BE2C (cell line): ENCODE data around the gene USP10.

Experiments
- DNase-seq: peaks from one replicate; pipeline ENCODE4 v3.0.0-alpha.2; 2020
- H3K27me3 ChIP-seq: fragments of 250-450 bp; sonication (Bioruptor Pico); 2 replicates; pipeline ENCODE4 v1.5.1; 2020; ENCODE audit warnings: mild to moderate bottlenecking
- H3K36me3 ChIP-seq: fragments of 250-450 bp; sonication (Bioruptor Pico); 2 replicates; pipeline ENCODE4 v1.5.1; 2020; ENCODE audit warnings: mild to moderate bottlenecking
- H3K4me1 ChIP-seq: fragments of 250-450 bp; sonication (Bioruptor Pico); 2 replicates; pipeline ENCODE4 v1.5.1; 2020
- H3K4me3 ChIP-seq: 2 replicates; pipeline ENCODE4 v1.5.1; 2011; ENCODE audit warnings: low read depth, low read length
- H3K9me3 ChIP-seq: fragments of 250-450 bp; sonication (Bioruptor Pico); 2 replicates; pipeline ENCODE4 v1.5.1; 2020
- CTCF ChIP-seq: IDR thresholded peaks from 2 replicates; pipeline ENCODE4 v1.5.1; 2012; ENCODE audit warnings: mild to moderate bottlenecking, low read depth, low read length

The USP10 gene

GRCh38 chr16:84677017-84677803 lies 22.6 kb upstream of the USP10 start:
- no peak for DNase-seq
- Histone ChIP-seq H3K4me1 (no peaks in the 10 kb centered on the region), H3K27me3 (no peaks in the 10 kb centered on the region; the same call in 1 of the 2 replicates), H3K36me3 (no peaks in the 10 kb centered on the region), H3K9me3 (no peaks in the 10 kb centered on the region), H3K4me3 (no peak overlapping the region)
- no peak for TF ChIP-seq CTCF

DNA sequence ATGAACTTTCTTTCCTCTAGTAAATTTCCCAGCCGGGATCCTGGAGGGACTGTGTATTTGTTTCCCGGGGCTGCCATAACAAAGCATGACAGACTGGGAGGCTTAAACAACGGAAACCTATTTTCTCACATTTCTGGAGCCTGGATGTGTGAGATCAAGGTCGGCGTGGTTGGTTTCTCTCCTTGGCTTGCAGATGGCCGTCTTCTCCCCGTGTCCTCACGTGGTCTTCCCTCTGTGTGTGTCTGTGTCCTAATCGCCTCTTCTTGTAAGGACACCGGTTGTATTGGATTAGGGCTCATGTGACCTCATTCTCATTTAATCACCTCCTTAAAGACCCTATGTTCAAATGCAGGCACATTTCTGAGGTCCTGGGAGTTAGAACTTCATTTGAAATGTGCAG lies 22.0 kb upstream of the USP10 start:
- no peak for TF ChIP-seq CTCF
- no peaks in the 10 kb centered on the region for H3K36me3 ChIP-seq
- no peaks in the 10 kb centered on the region for H3K9me3 ChIP-seq
- H3K4me3 ChIP-seq, result no peak overlapping the region
- no peaks in the 10 kb centered on the region for H3K4me1 ChIP-seq
- DNase-seq, result no peak
- H3K27me3 ChIP-seq, result no peaks in the 10 kb centered on the region

GRCh38 chr16:84678541-84678940 lies 21.3 kb upstream of the USP10 start:
- no peak for TF ChIP-seq CTCF
- Histone ChIP-seq H3K9me3 (no peaks in the 10 kb centered on the region), H3K4me3 (no peak overlapping the region), H3K27me3 (no peaks in the 10 kb centered on the region), H3K4me1 (no peaks in the 10 kb centered on the region), H3K36me3 (no peaks in the 10 kb centered on the region)
- no peak for DNase-seq

- Histone ChIP-seq H3K4me1 (no peaks in the 10 kb centered on the region), H3K36me3 (no peaks in the 10 kb centered on the region), H3K27me3 (no peaks in the 10 kb centered on the region), H3K9me3 (no peaks in the 10 kb centered on the region), H3K4me3 (no peak overlapping the region)
- TF ChIP-seq CTCF, result no peak
- no peak for DNase-seq
Measured at GRCh38 chr16:84680165-84680842, 19.5 kb upstream of the USP10 start.

- no peaks in the 10 kb centered on the region for H3K27me3 ChIP-seq
- no peaks in the 10 kb centered on the region for H3K9me3 ChIP-seq
- no peak for DNase-seq
- no peak for TF ChIP-seq CTCF
- H3K4me3 ChIP-seq, result no peak overlapping the region
- no peaks in the 10 kb centered on the region for H3K4me1 ChIP-seq
- H3K36me3 ChIP-seq, result no peaks in the 10 kb centered on the region
Measured at GRCh38 chr16:84680843-84681629, 18.8 kb upstream of the USP10 start.
